SK-N-SH (cell line): ENCODE data around the gene IQGAP2. TPM values are rescaled to one million over a fixed set of nuclear protein-coding genes. Genes with fewer than 3 reads are reported as not detected.

Experiments
- CTCF ChIA-PET: fragments of 300-600, 350-600 bp; formaldehyde crosslinking; extraction: SDS; loops from one replicate; lab custom pipeline; 2021; lab: Yijun Ruan, JAX
- POLR2A ChIA-PET: fragments of 350-600 bp; sonication (Branson Sonifier 250); formaldehyde crosslinking; extraction: SDS; loops from one replicate; lab custom pipeline; 2020; ENCODE audit warnings: antibody characterized with exemption, inconsistent platforms; lab: Yijun Ruan, JAX
- DNase-seq: peaks from one replicate; pipeline ENCODE4 v3.0.0; 2012
- H2AFZ ChIP-seq: fragments of 200-600 bp; sonication (generic); 2 replicates; pipeline ENCODE4 v1.8.1; 2016; ENCODE audit warnings: antibody characterized with exemption, mild to moderate bottlenecking, low read depth
- H3F3A ChIP-seq: fragments of 200-600 bp; sonication (generic); replicated peaks from 2 replicates; pipeline ENCODE3; 2016; ENCODE audit warnings: antibody characterized with exemption, mild to moderate bottlenecking; ENCODE audit not compliant: insufficient read depth
- H3K27ac ChIP-seq, 2 experiments: fragments of 200-500 bp in 1 of 2; fragments of 200-600 bp in 1 of 2; sonication (Bioruptor generic) in 1 of 2; sonication (generic), shearing (Covaris generic) in 1 of 2; 2 replicates each; pipeline versions ENCODE4 v1.5.1 to v1.6.1; 2014 to 2016; ENCODE audit warnings: low read depth in 2 of 2, inconsistent platforms in 1 of 2, low read length in 1 of 2, mild to moderate bottlenecking in 1 of 2, mixed read lengths in 1 of 2
- H3K27me3 ChIP-seq: fragments of 200-600 bp; sonication (generic), shearing (Covaris generic); 2 replicates; pipeline ENCODE4 v1.6.1; 2016; ENCODE audit warnings: mixed run types; ENCODE audit not compliant: insufficient read depth
- H3K36me3 ChIP-seq, 2 experiments: fragments of 200-500 bp in 1 of 2; fragments of 200-600 bp in 1 of 2; sonication (Bioruptor generic) in 1 of 2; sonication (generic) in 1 of 2; replicated peaks in 1 of 2; 2 replicates each; pipeline versions ENCODE3 to v1.5.1; 2014 to 2016; ENCODE audit warnings: low read length in 1 of 2, mild to moderate bottlenecking in 1 of 2; ENCODE audit not compliant: insufficient read depth in 2 of 2, control insufficient read depth in 1 of 2
- H3K4me1 ChIP-seq, 2 experiments: fragments of 200-500 bp in 1 of 2; fragments of 200-600 bp in 1 of 2; sonication (Bioruptor generic) in 1 of 2; sonication (generic), shearing (Covaris generic) in 1 of 2; 2 replicates each; pipeline versions ENCODE4 v1.5.1 to v1.6.1; 2014 to 2016; ENCODE audit warnings: low read depth in 1 of 2, low read length in 1 of 2, mixed run types in 1 of 2; ENCODE audit not compliant: insufficient read depth in 2 of 2, control insufficient read depth in 1 of 2
- H3K4me2 ChIP-seq: fragments of 200-600 bp; sonication (generic), shearing (Covaris generic); 2 replicates; pipeline ENCODE4 v1.6.1; 2017; ENCODE audit warnings: mixed run types
- H3K4me3 ChIP-seq, 2 experiments: fragments of 200-500 bp in 1 of 2; fragments of 200-600 bp in 1 of 2; sonication (Bioruptor generic) in 1 of 2; sonication (generic), shearing (Covaris generic) in 1 of 2; 2 replicates each; pipeline versions ENCODE4 v1.5.1 to v1.8.1; 2014 to 2016; ENCODE audit warnings: low read depth in 2 of 2, inconsistent platforms in 1 of 2, low read length in 1 of 2, mild to moderate bottlenecking in 1 of 2, mixed read lengths in 1 of 2, moderate library complexity in 1 of 2
- H3K79me2 ChIP-seq: fragments of 200-600 bp; sonication (generic); 2 replicates; pipeline ENCODE4 v1.8.1; 2017; ENCODE audit warnings: mild to moderate bottlenecking; ENCODE audit not compliant: insufficient read depth
- H3K9ac ChIP-seq: fragments of 200-600 bp; sonication (generic); 2 replicates; pipeline ENCODE4 v1.6.1; 2017; ENCODE audit warnings: mixed run types
- H3K9me2 ChIP-seq: fragments of 200-600 bp; sonication (generic); 2 replicates; pipeline ENCODE4 v1.6.1; 2017; ENCODE audit warnings: mixed run types
- H3K9me3 ChIP-seq: fragments of 200-600 bp; sonication (generic); 2 replicates; pipeline ENCODE4 v1.6.1; 2017; ENCODE audit warnings: mixed run types, mild to moderate bottlenecking, moderate library complexity
- H4K20me1 ChIP-seq: fragments of 200-600 bp; sonication (generic); 2 replicates; pipeline ENCODE4 v1.6.1; 2017; ENCODE audit warnings: mild to moderate bottlenecking, mixed run types; ENCODE audit not compliant: insufficient read depth
- ELF1 ChIP-seq: IDR thresholded peaks from 2 replicates; pipeline ENCODE4 v1.4.0; 2012
- FOSL2 ChIP-seq: IDR thresholded peaks from 2 replicates; pipeline ENCODE4 v1.4.0; 2012; ENCODE audit warnings: low read depth, mild to moderate bottlenecking, moderate library complexity, borderline replicate concordance
- FOXM1 ChIP-seq: IDR thresholded peaks from 2 replicates; pipeline ENCODE4 v1.4.0; 2012; ENCODE audit warnings: low read depth, mild to moderate bottlenecking
- GATA2 ChIP-seq: sonication (generic); formaldehyde crosslinking; IDR thresholded peaks from 2 replicates; pipeline ENCODE4 v1.5.0; 2020; ENCODE audit warnings: mild to moderate bottlenecking, missing genetic modification reagents
- JUND ChIP-seq: IDR thresholded peaks from 2 replicates; pipeline ENCODE4 v1.4.0; 2012
- MEF2A ChIP-seq: IDR thresholded peaks from 2 replicates; pipeline ENCODE4 v1.4.0; 2012; ENCODE audit warnings: low read depth, borderline replicate concordance
- MXI1 ChIP-seq: IDR thresholded peaks from 2 replicates; pipeline ENCODE4 v1.6.1; 2012; ENCODE audit warnings: mild to moderate bottlenecking, low read depth, low read length, improper control_type of control experiment
- NRF1 ChIP-seq: IDR thresholded peaks from 2 replicates; pipeline ENCODE4 v1.6.1; 2012; ENCODE audit warnings: low read depth, mild to moderate bottlenecking, low read length
- TAF1 ChIP-seq: IDR thresholded peaks from 2 replicates; pipeline ENCODE4 v1.6.1; 2012; ENCODE audit warnings: low read depth, mild to moderate bottlenecking, low read length, moderate library complexity, borderline replicate concordance
- TCF12 ChIP-seq: IDR thresholded peaks from 2 replicates; pipeline ENCODE4 v1.4.0; 2012
- TEAD4 ChIP-seq: IDR thresholded peaks from 2 replicates; pipeline ENCODE4 v1.4.0; 2012; ENCODE audit warnings: mild to moderate bottlenecking, borderline replicate concordance; ENCODE audit not compliant: insufficient read depth
- YY1 ChIP-seq: IDR thresholded peaks from 2 replicates; pipeline ENCODE4 v1.4.0; 2012; ENCODE audit warnings: low read depth, mild to moderate bottlenecking
- WGBS: methylation state at CpG from one replicate; pipeline ENCODE4 v1.1.6; 2017; ENCODE audit warnings: low lambda C conversion rate; 5-methylcytosine and 5-hydroxymethylcytosine counted together
- polyA plus RNA-seq, 3 experiments: library from polyadenylated mRNA; depleted of rRNA; stranded (reverse); fragments of >200 nt; gene quantifications; 2 replicates each; pipeline ENCODE4 v1.2.3, GENCODE V29; 2012
- TF ChIP-seq, protein P1 (sequence below): IDR thresholded peaks from 2 replicates; pipeline ENCODE4 v1.4.0; 2012; ENCODE audit warnings: low read depth
- TF ChIP-seq, protein P2 (sequence below): fragments of 150-350 bp; IDR thresholded peaks from 2 replicates; pipeline ENCODE4 v1.6.1; 2016; ENCODE audit warnings: mild to moderate bottlenecking, low read depth, low read length
- TF ChIP-seq, protein P3 (sequence below): IDR thresholded peaks from 2 replicates; pipeline ENCODE4 v1.4.0; 2012; ENCODE audit warnings: low read depth, borderline replicate concordance
- TF ChIP-seq, protein P4 (sequence below): IDR thresholded peaks from 2 replicates; pipeline ENCODE4; 2012

Gene IQGAP2
- polyA plus RNA-seq, 1 of the 3 experiments (the other 2 are of a cell fraction): 2.1 TPM

DNA sequence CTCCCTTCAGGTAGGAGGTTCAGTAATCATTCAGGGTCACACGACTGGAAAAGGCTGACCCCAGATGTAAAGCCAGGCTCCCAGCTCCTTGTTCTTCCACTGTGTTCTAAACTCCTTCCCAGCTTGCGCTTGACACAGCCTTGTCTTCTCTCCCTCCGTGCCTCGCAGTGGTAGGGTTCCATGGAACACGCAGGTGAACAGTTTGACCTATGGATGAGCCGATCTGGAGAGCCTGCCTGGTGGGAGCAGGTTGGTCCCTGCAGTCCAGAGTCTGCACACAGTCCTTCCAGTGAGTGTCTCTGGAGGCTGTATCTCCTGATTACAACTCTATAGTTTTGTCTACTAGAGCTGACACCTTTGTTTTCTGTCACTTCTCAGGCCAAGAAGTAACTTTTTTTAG is 85.9 kb downstream of the IQGAP2 start:
- Histone ChIP-seq H3K27ac (peak overlapping the region in 1 of 2 experiments; percentile 29; a peak in 2 of 4 replicates), H3K4me1 (peaks cover 3 to 6% of the 10 kb centered on the region in 2 experiments; a peak in 3 of 4 replicates), H2AFZ (no peak overlapping the region), H3K4me2 (no peak overlapping the region), H3K9me3 (no peaks in the 10 kb centered on the region), H3K4me3 (no peak overlapping the region), H3K9me2 (no peaks in the 10 kb centered on the region), H3F3A (no peaks in the 10 kb centered on the region), H3K27me3 (no peaks in the 10 kb centered on the region), H3K36me3 (no peaks in the 10 kb centered on the region), H4K20me1 (no peaks in the 10 kb centered on the region), H3K79me2 (no peaks in the 10 kb centered on the region), H3K9ac (no peak overlapping the region)
- DNase-seq: no peak
- POLR2A ChIA-PET: no interaction called here
- TF ChIP-seq, protein P1, sequence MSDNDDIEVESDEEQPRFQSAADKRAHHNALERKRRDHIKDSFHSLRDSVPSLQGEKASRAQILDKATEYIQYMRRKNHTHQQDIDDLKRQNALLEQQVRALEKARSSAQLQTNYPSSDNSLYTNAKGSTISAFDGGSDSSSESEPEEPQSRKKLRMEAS: no peak
- TF ChIP-seq, protein P2, sequence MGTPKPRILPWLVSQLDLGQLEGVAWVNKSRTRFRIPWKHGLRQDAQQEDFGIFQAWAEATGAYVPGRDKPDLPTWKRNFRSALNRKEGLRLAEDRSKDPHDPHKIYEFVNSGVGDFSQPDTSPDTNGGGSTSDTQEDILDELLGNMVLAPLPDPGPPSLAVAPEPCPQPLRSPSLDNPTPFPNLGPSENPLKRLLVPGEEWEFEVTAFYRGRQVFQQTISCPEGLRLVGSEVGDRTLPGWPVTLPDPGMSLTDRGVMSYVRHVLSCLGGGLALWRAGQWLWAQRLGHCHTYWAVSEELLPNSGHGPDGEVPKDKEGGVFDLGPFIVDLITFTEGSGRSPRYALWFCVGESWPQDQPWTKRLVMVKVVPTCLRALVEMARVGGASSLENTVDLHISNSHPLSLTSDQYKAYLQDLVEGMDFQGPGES: no peak
- no peak for TF ChIP-seq MXI1
- TF ChIP-seq YY1: no peak
- TF ChIP-seq, protein P3, sequence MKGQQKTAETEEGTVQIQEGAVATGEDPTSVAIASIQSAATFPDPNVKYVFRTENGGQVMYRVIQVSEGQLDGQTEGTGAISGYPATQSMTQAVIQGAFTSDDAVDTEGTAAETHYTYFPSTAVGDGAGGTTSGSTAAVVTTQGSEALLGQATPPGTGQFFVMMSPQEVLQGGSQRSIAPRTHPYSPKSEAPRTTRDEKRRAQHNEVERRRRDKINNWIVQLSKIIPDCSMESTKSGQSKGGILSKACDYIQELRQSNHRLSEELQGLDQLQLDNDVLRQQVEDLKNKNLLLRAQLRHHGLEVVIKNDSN: no peak
- TF ChIP-seq, protein P4, sequence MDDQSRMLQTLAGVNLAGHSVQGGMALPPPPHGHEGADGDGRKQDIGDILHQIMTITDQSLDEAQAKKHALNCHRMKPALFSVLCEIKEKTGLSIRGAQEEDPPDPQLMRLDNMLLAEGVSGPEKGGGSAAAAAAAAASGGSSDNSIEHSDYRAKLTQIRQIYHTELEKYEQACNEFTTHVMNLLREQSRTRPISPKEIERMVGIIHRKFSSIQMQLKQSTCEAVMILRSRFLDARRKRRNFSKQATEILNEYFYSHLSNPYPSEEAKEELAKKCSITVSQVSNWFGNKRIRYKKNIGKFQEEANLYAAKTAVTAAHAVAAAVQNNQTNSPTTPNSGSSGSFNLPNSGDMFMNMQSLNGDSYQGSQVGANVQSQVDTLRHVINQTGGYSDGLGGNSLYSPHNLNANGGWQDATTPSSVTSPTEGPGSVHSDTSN: no peak
- TF ChIP-seq JUND: no peak
- no peak for TF ChIP-seq TAF1
- no peak for TF ChIP-seq TEAD4
- TF ChIP-seq NRF1: no peak
- TF ChIP-seq TCF12: no peak
- no peak for TF ChIP-seq FOXM1
- WGBS: 91% methylated on average over 6 of the region's 6 CpGs
- CTCF ChIA-PET: no interaction called here

DNA sequence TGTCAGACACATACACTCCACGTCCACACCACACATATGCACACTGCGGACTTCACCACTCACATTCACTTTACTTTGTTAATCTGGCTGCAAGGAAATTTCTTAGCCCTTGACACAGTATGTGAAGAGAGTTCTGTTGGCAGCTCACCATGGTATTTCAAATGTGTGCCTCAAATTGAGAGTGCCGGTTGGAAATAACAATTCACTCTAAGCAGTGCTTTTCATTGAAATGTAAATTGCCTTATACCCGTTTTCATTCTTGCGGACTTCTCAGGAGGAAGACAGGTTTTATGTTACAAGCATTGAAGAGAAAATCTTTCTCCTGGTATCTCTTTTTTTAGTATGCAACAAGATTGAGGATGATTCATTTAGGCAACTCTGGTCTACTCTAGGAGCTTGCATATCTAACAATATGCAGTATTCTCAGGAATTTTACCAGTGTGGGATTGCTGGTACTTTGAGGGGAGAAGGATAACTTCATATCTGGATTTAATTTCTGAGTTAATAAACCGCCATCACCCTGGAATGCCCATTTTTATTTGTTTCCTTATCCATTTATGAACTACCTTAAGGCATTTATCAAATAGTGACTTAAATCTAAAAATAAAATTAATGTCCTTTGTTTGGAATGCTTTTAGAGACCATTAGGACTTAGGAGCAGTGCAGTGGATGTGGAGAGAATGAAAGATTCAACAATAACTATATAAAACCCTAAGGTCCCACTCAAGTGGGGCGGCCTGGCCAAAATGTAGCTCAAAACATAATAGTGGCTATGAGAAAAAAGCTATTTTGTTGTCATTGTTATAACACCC is 87.0 kb downstream of the IQGAP2 start:
- H3K9me2 ChIP-seq: no peaks in the 10 kb centered on the region
- H2AFZ ChIP-seq: no peak overlapping the region
- H3K27me3 ChIP-seq: no peaks in the 10 kb centered on the region
- H3K79me2 ChIP-seq: no peaks in the 10 kb centered on the region
- H3K36me3 ChIP-seq: no peaks in the 10 kb centered on the region
- peak overlapping the region; percentile 29 to 69; a peak in 2 of 4 replicates for H3K27ac ChIP-seq
- 54% methylated on average over 7 of the region's 7 CpGs for WGBS
- ChIA-PET CTCF (interaction anchor here (0.6 to 1.1 kb wide), 2 partner anchors 86 to 513 kb away, joined by 3 read pairs; no protein-coding TSS in a partner anchor), POLR2A (no interaction called here)
- TF ChIP-seq JUND (peak; percentile 24; the same call in 1 of the 2 replicates), ELF1 (no peak), GATA2 (CRISPR knock-in tag) (no peak), MEF2A (0 out of 2 replicates have a peak, but pooled peaks have one; percentile 9), FOSL2 (0 out of 2 replicates have a peak, but pooled peaks have one; percentile 29), NRF1 (no peak), FOXM1 (peak; percentile 35; the same call in 1 of the 2 replicates), TAF1 (no peak)
- TF ChIP-seq, protein P4: peak; percentile 25; the same call in 1 of the 2 replicates
- no peak overlapping the region for H3K4me2 ChIP-seq
- H3K9me3 ChIP-seq: no peaks in the 10 kb centered on the region
- no peak overlapping the region for H3K4me3 ChIP-seq
- no peak for DNase-seq
- H3K9ac ChIP-seq: no peak overlapping the region
- no peaks in the 10 kb centered on the region for H3F3A ChIP-seq
- no peaks in the 10 kb centered on the region for H4K20me1 ChIP-seq
- peaks cover 3 to 6% of the 10 kb centered on the region in 2 experiments; a peak in 3 of 4 replicates for H3K4me1 ChIP-seq
